HepG2 (cell line): ENCODE results near the gene BANK1.

Experiments
- ETV6 ChIP-seq: sonication (generic); formaldehyde crosslinking; conservative IDR thresholded peaks from 2 replicates; pipeline ENCODE4 v1.4.0; 2020; ENCODE audit warnings: missing genetic modification reagents
- GABPA ChIP-seq, 2 experiments: IDR thresholded peaks; 2 replicates each; pipeline ENCODE4 v1.6.1; 2011 to 2016; ENCODE audit warnings: low read depth in 2 of 2, low read length in 1 of 2, missing biosample characterization in 1 of 2, missing genetic modification characterization in 1 of 2
- NFRKB ChIP-seq: fragments of 450-650 bp; IDR thresholded peaks from 2 replicates; pipeline ENCODE4 v1.6.1; 2017
- POLR2A ChIP-seq, 2 experiments: IDR thresholded peaks; 2 replicates each; pipeline ENCODE4 v1.6.1; 2011; ENCODE audit warnings: low read depth in 2 of 2, low read length in 2 of 2, mild to moderate bottlenecking in 1 of 2, moderate library complexity in 1 of 2; ENCODE audit not compliant: insufficient read depth in 1 of 2
- PRPF4 ChIP-seq: fragments of 200-400 bp; formaldehyde crosslinking; IDR thresholded peaks from 2 replicates; pipeline ENCODE4 v1.6.1; 2016; ENCODE audit warnings: low read length, low read depth; ENCODE audit not compliant: poor library complexity, severe bottlenecking
- SCMH1 ChIP-seq: sonication (generic); formaldehyde crosslinking; IDR thresholded peaks from 2 replicates; pipeline ENCODE4 v1.9.0; 2021; ENCODE audit warnings: missing genetic modification reagents, mild to moderate bottlenecking, borderline replicate concordance
- SETDB1 ChIP-seq: sonication (generic); formaldehyde crosslinking; IDR thresholded peaks from 2 replicates; pipeline ENCODE4 v1.5.1; 2020; ENCODE audit warnings: missing genetic modification reagents, mild to moderate bottlenecking, borderline replicate concordance
- SMAD9 ChIP-seq: sonication (generic); formaldehyde crosslinking; IDR thresholded peaks from 2 replicates; pipeline ENCODE4 v1.5.1; 2020; ENCODE audit warnings: mild to moderate bottlenecking, missing genetic modification reagents
- SP1 ChIP-seq, 2 experiments: fragments of 450-650 bp in 1 of 2; sonication (generic) in 1 of 2; formaldehyde crosslinking in 1 of 2; IDR thresholded peaks; 2 replicates each; pipeline versions ENCODE4 v1.4.0 to v1.6.1; 2016 to 2020; ENCODE audit warnings: missing genetic modification reagents in 1 of 2
- ZNF367 ChIP-seq: sonication (generic); formaldehyde crosslinking; IDR thresholded peaks from 2 replicates; pipeline ENCODE4 v1.4.0; 2020; ENCODE audit warnings: missing genetic modification reagents, borderline replicate concordance
- TF ChIP-seq, protein P1 (sequence below), 2 experiments: sonication (generic) in 1 of 2; formaldehyde crosslinking in 1 of 2; IDR thresholded peaks; 2 replicates each; pipeline versions ENCODE4 v1.5.1 to v1.6.1; 2011 to 2020; ENCODE audit warnings: borderline replicate concordance in 1 of 2, low read depth in 1 of 2, low read length in 1 of 2, mild to moderate bottlenecking in 1 of 2, missing genetic modification reagents in 1 of 2, moderate library complexity in 1 of 2
- TF ChIP-seq, protein P2 (sequence below): sonication (generic); formaldehyde crosslinking; IDR thresholded peaks from 2 replicates; pipeline ENCODE4 v1.8.1; 2023; ENCODE audit warnings: mild to moderate bottlenecking, inconsistent platforms, moderate library complexity, missing genetic modification reagents, borderline replicate concordance
- TF ChIP-seq, protein P3 (sequence below): sonication (generic); formaldehyde crosslinking; IDR thresholded peaks from 2 replicates; pipeline ENCODE4 v1.5.0; 2020; ENCODE audit warnings: mild to moderate bottlenecking, missing genetic modification reagents, moderate library complexity

DNA sequence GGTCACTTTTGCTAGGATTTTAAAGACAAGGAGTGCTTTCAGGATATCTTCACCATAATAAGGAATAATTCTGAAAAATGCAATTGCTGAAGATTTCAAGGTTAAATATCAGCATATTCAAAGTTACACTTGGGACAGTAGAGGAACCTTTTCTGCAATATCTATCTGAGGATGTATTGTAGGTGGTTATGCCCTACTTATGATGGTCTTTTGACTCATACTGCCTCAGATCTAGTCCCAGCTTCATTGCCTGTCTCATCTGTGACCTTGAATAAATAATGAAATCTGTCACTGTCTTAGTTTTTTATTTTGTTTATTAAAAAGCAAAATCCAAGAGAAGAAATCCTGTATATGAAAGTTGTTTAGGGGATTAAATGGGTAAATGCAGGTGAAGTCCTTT is 2.9 kb downstream of the BANK1 start:
- TF ChIP-seq NFRKB (no peak), SETDB1 (no peak), SMAD9 (CRISPR knock-in tag) (no peak), GABPA (IDR thresholded peaks at IDR 0.05; ENCODE audit: low read depth, low read length) (no peak), GABPA (CRISPR knock-in tag; IDR thresholded peaks at IDR 0.05; ENCODE audit: low read depth) (no peak), SP1 (IDR thresholded peaks at IDR 0.05) (no peak), SP1 (CRISPR knock-in tag; IDR thresholded peaks at IDR 0.05) (no peak), PRPF4 (no peak), ETV6 (CRISPR knock-in tag) (no peak), ZNF367 (CRISPR knock-in tag) (no peak), SCMH1 (CRISPR knock-in tag) (no peak), POLR2A (IDR thresholded peaks at IDR 0.05; ENCODE audit: insufficient read depth in 1 of 2, low read depth in 2 of 2, low read length in 2 of 2) (no peak)
- TF ChIP-seq, protein P1, sequence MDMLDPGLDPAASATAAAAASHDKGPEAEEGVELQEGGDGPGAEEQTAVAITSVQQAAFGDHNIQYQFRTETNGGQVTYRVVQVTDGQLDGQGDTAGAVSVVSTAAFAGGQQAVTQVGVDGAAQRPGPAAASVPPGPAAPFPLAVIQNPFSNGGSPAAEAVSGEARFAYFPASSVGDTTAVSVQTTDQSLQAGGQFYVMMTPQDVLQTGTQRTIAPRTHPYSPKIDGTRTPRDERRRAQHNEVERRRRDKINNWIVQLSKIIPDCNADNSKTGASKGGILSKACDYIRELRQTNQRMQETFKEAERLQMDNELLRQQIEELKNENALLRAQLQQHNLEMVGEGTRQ (IDR thresholded peaks at IDR 0.05; ENCODE audit: low read depth, low read length), result no peak
- TF ChIP-seq, protein P1 (CRISPR knock-in tag; IDR thresholded peaks at IDR 0.05; ENCODE audit: borderline replicate concordance), result no peak
- TF ChIP-seq, protein P2, sequence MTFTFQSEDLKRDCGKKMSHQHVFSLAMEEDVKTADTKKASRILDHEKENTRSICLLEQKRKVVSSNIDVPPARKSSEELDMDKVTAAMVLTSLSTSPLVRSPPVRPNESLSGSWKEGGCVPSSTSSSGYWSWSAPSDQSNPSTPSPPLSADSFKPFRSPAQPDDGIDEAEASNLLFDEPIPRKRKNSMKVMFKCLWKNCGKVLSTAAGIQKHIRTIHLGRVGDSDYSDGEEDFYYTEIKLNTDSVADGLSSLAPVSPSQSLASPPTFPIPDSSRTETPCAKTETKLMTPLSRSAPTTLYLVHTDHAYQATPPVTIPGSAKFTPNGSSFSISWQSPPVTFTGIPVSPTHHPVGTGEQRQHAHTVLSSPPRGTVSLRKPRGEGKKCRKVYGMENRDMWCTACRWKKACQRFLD (CRISPR knock-in tag), result no peak
- TF ChIP-seq, protein P3, sequence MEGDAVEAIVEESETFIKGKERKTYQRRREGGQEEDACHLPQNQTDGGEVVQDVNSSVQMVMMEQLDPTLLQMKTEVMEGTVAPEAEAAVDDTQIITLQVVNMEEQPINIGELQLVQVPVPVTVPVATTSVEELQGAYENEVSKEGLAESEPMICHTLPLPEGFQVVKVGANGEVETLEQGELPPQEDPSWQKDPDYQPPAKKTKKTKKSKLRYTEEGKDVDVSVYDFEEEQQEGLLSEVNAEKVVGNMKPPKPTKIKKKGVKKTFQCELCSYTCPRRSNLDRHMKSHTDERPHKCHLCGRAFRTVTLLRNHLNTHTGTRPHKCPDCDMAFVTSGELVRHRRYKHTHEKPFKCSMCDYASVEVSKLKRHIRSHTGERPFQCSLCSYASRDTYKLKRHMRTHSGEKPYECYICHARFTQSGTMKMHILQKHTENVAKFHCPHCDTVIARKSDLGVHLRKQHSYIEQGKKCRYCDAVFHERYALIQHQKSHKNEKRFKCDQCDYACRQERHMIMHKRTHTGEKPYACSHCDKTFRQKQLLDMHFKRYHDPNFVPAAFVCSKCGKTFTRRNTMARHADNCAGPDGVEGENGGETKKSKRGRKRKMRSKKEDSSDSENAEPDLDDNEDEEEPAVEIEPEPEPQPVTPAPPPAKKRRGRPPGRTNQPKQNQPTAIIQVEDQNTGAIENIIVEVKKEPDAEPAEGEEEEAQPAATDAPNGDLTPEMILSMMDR (CRISPR knock-in tag), result no peak
